HCT116 (cell line): Measurements from ENCODE around the gene NFIA. TPM values are rescaled to one million over a fixed set of nuclear protein-coding genes. Genes with fewer than 3 reads are reported as not detected.

ENCODE experiments used
- ATAC-seq: fragments of 200-7000 bp; cut with Tn5 transposase; 2 replicates; pipeline ENCODE4 v1.9.1; 2020; ENCODE audit warnings: mild to moderate bottlenecking, moderate library complexity
- BruUV-seq: library from RNA; stranded (reverse); fragments of 400-500 nt; replicated peaks from 2 replicates; lab custom pipeline; 2021; lab: Mats Ljungman, UMichigan
- CTCF ChIA-PET: fragments of 300-600 bp; sonication (Branson Sonifier 250); formaldehyde crosslinking; loops from one replicate; lab custom pipeline; 2021; ENCODE audit warnings: antibody characterized with exemption; lab: Charles Lee
- POLR2A ChIA-PET: fragments of 300-600, 350-600 bp; sonication (Branson Sonifier 250); formaldehyde crosslinking; loops from one replicate; lab custom pipeline; 2021; ENCODE audit warnings: antibody characterized with exemption; lab: Charles Lee
- RAD21 ChIA-PET, 2 experiments: fragments of 300-600 bp; sonication (Branson Sonifier 250); formaldehyde crosslinking; loops; one replicate each; lab custom pipeline; 2023; ENCODE audit warnings: low total read pairs in 2 of 2; ENCODE audit not compliant: uncharacterized antibody in 2 of 2, unreplicated experiment in 2 of 2, low non-redundant PET in 1 of 2; lab: Charles Lee
- DNase-seq: peaks from one replicate; pipeline ENCODE4 v3.0.0-alpha.2; 2010; ENCODE audit warnings: low read depth, low spot score
- H2AFZ ChIP-seq: fragments of 200-600 bp; shearing (Covaris generic), sonication (generic); 2 replicates; pipeline ENCODE4 v1.6.1; 2017; ENCODE audit warnings: low read depth, mixed run types, mixed read lengths, antibody characterized with exemption, low read length; ENCODE audit not compliant: poor library complexity, severe bottlenecking
- H3K27ac ChIP-seq: 2 replicates; pipeline ENCODE4 v1.5.1; 2012; ENCODE audit warnings: low read depth, low read length
- H3K27me3 ChIP-seq: fragments of 200-600 bp; sonication (generic); 2 replicates; pipeline ENCODE4 v1.6.1; 2016; ENCODE audit warnings: mixed run types, low read length, mixed read lengths; ENCODE audit not compliant: insufficient read depth
- H3K36me3 ChIP-seq, 2 experiments: fragments of 200-500 bp in 1 of 2; fragments of 200-600 bp in 1 of 2; sonication (Bioruptor generic) in 1 of 2; sonication (generic) in 1 of 2; 2 replicates each; pipeline versions ENCODE4 v1.5.1 to v1.6.1; 2014 to 2016; ENCODE audit warnings: low read length in 2 of 2, inconsistent platforms in 1 of 2, mixed read lengths in 1 of 2, mixed run types in 1 of 2; ENCODE audit not compliant: insufficient read depth in 2 of 2, control insufficient read depth in 1 of 2
- H3K4me1 ChIP-seq, 2 experiments: fragments of 200-600 bp in 1 of 2; sonication (generic) in 1 of 2; 2 replicates each; pipeline versions ENCODE4 v1.5.1 to v1.6.1; 2012 to 2017; ENCODE audit warnings: low read length in 2 of 2, inconsistent platforms in 1 of 2, mild to moderate bottlenecking in 1 of 2, mixed read lengths in 1 of 2, mixed run types in 1 of 2, moderate library complexity in 1 of 2; ENCODE audit not compliant: insufficient read depth in 2 of 2, control insufficient read depth in 1 of 2
- H3K4me2 ChIP-seq: fragments of 200-600 bp; sonication (generic); 2 replicates; pipeline ENCODE4 v1.6.1; 2017; ENCODE audit warnings: mixed run types, low read length, mixed read lengths
- H3K4me3 ChIP-seq, 2 experiments: fragments of 200-600 bp in 1 of 2; sonication (generic) in 1 of 2; replicated peaks in 1 of 2; 2 replicates each; pipeline ENCODE4 v1.5.1; 2011 to 2016; ENCODE audit warnings: low read length in 2 of 2, control low read depth in 1 of 2, low read depth in 1 of 2, mild to moderate bottlenecking in 1 of 2, mixed read lengths in 1 of 2, mixed run types in 1 of 2
- H3K79me2 ChIP-seq: fragments of 200-600 bp; sonication (generic); 2 replicates; pipeline ENCODE4 v1.6.1; 2017; ENCODE audit warnings: mild to moderate bottlenecking, mixed run types, low read length, moderate library complexity, mixed read lengths; ENCODE audit not compliant: insufficient read depth
- H3K9ac ChIP-seq: fragments of 200-600 bp; sonication (generic); 2 replicates; pipeline ENCODE4 v1.6.1; 2016; ENCODE audit warnings: low read length, mixed read lengths
- H3K9me2 ChIP-seq: fragments of 200-600 bp; sonication (generic), shearing (Covaris generic); 2 replicates; pipeline ENCODE4 v1.6.1; 2017; ENCODE audit warnings: mixed run types, mild to moderate bottlenecking, moderate library complexity; ENCODE audit not compliant: insufficient read depth
- H3K9me3 ChIP-seq, 2 experiments: fragments of 200-500 bp in 1 of 2; fragments of 200-600 bp in 1 of 2; sonication (Bioruptor generic) in 1 of 2; sonication (generic) in 1 of 2; 2 replicates each; pipeline ENCODE4 v1.6.1; 2014 to 2017; ENCODE audit warnings: low read length in 2 of 2, mixed read lengths in 2 of 2, inconsistent platforms in 1 of 2, low read depth in 1 of 2, mild to moderate bottlenecking in 1 of 2, mixed run types in 1 of 2, moderate library complexity in 1 of 2; ENCODE audit not compliant: control insufficient read depth in 1 of 2, insufficient read depth in 1 of 2
- H4K20me1 ChIP-seq: fragments of 200-600 bp; sonication (generic), shearing (Covaris generic); 2 replicates; pipeline ENCODE4 v1.6.1; 2017; ENCODE audit warnings: mixed run types, mild to moderate bottlenecking, moderate library complexity; ENCODE audit not compliant: insufficient read depth
- CBX3 ChIP-seq: IDR thresholded peaks from 2 replicates; pipeline ENCODE4 v1.6.1; 2012; ENCODE audit warnings: low read depth
- CEBPB ChIP-seq: IDR thresholded peaks from 2 replicates; pipeline ENCODE4 v1.6.1; 2012; ENCODE audit warnings: low read depth
- EZH2 ChIP-seq: fragments of 200-600 bp; sonication (generic); IDR thresholded peaks from 2 replicates; pipeline ENCODE4 v1.6.1; 2017; ENCODE audit warnings: antibody characterized with exemption, mixed run types
- EZH2phosphoT487 ChIP-seq: fragments of 200-600 bp; IDR thresholded peaks from 2 replicates; pipeline ENCODE4 v1.6.1; 2018; ENCODE audit warnings: antibody characterized with exemption, borderline replicate concordance
- FOSL1 ChIP-seq: IDR thresholded peaks from 2 replicates; pipeline ENCODE4 v1.6.1; 2012; ENCODE audit warnings: low read depth
- POLR2A ChIP-seq: IDR thresholded peaks from 2 replicates; pipeline ENCODE4 v1.7.0; 2011; ENCODE audit warnings: borderline replicate concordance; ENCODE audit not compliant: insufficient read depth, insufficient read length; ENCODE audit errors: extremely low read depth
- RAD21 ChIP-seq: IDR thresholded peaks from 2 replicates; pipeline ENCODE4 v1.6.1; 2012; ENCODE audit warnings: low read depth, mild to moderate bottlenecking
- SIN3A ChIP-seq: IDR thresholded peaks from 2 replicates; pipeline ENCODE4 v1.6.1; 2012; ENCODE audit warnings: low read depth
- SRF ChIP-seq: IDR thresholded peaks from 2 replicates; pipeline ENCODE4 v1.6.1; 2012; ENCODE audit warnings: low read depth
- TCF7L2 ChIP-seq: IDR thresholded peaks from 2 replicates; pipeline ENCODE4 v1.7.0; 2011; ENCODE audit warnings: borderline replicate concordance, inconsistent platforms; ENCODE audit not compliant: insufficient read depth, insufficient read length; ENCODE audit errors: extremely low read depth
- YY1 ChIP-seq: IDR thresholded peaks from 2 replicates; pipeline ENCODE4 v1.6.1; 2011; ENCODE audit warnings: low read length, low read depth, moderate library complexity, mild to moderate bottlenecking; ENCODE audit not compliant: insufficient replicate concordance; ENCODE audit errors: extremely low read depth
- ZFX ChIP-seq: fragments of 450-650 bp; IDR thresholded peaks from 2 replicates; pipeline ENCODE4 v1.6.1; 2017
- intact Hi-C: fragments of 100-400 bp; cut with micrococcal nuclease; formaldehyde crosslinking; loops from 2 replicates; pipeline ENCODE4 v1.10.0; 2022
- total RNA-seq: library from RNA; stranded (reverse); gene quantifications from one replicate; pipeline ENCODE4 v1.2.1, GENCODE V29; 2021; ENCODE audit not compliant: unreplicated experiment
- TF ChIP-seq, protein P1 (sequence below): IDR thresholded peaks from 2 replicates; pipeline ENCODE4 v1.6.1; 2012; ENCODE audit warnings: low read depth
- TF ChIP-seq, protein P2 (sequence below): IDR thresholded peaks from 2 replicates; pipeline ENCODE4 v1.6.1; 2011; ENCODE audit warnings: mild to moderate bottlenecking, low read length, moderate library complexity; ENCODE audit not compliant: insufficient replicate concordance; ENCODE audit errors: extremely low read depth
- TF ChIP-seq, protein P3 (sequence below): IDR thresholded peaks from 2 replicates; pipeline ENCODE4 v1.6.1; 2012

NFIA gene
- total RNA-seq, 1 experiment from 2014 or later, result 17.2 TPM

DNA sequence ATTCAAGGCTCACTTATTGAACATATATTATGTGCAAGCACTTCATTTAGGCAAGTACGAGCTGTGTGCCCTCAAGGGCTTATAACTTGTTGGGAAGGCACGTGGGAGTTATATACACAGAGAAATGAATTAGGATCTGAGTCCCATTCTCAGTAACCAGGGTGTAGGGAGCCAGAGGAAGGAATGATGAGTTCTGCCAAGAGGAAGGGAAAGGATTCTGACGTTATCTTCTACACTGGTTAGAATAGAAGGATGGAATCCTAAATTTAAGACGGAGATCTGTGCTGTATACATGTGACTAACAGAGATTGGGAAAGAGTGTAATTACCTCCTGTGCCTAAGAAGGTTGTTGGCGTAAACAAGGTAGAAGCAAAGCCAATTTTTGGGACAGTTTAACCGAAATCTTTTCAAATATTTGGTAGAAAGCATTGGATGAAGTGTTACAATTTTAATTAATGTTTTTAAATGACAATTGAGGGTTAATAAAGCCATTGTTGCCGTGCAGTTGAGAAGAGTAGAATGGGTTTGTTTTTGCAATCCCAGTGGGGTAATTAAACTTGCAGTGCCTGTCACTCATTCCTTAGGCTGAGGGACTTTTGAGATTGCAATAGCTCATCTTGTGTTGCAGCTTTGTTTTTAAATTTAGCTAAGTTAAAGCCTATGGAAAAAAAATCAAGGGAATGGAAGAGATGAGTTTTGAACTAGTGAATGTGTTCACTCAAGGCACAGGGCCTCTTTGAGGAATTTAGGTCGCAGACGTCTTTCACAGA is 177.2 kb downstream of the NFIA start (continued):
- TF ChIP-seq, protein P1, sequence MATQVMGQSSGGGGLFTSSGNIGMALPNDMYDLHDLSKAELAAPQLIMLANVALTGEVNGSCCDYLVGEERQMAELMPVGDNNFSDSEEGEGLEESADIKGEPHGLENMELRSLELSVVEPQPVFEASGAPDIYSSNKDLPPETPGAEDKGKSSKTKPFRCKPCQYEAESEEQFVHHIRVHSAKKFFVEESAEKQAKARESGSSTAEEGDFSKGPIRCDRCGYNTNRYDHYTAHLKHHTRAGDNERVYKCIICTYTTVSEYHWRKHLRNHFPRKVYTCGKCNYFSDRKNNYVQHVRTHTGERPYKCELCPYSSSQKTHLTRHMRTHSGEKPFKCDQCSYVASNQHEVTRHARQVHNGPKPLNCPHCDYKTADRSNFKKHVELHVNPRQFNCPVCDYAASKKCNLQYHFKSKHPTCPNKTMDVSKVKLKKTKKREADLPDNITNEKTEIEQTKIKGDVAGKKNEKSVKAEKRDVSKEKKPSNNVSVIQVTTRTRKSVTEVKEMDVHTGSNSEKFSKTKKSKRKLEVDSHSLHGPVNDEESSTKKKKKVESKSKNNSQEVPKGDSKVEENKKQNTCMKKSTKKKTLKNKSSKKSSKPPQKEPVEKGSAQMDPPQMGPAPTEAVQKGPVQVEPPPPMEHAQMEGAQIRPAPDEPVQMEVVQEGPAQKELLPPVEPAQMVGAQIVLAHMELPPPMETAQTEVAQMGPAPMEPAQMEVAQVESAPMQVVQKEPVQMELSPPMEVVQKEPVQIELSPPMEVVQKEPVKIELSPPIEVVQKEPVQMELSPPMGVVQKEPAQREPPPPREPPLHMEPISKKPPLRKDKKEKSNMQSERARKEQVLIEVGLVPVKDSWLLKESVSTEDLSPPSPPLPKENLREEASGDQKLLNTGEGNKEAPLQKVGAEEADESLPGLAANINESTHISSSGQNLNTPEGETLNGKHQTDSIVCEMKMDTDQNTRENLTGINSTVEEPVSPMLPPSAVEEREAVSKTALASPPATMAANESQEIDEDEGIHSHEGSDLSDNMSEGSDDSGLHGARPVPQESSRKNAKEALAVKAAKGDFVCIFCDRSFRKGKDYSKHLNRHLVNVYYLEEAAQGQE, result no peak
- no peak for TF ChIP-seq CBX3
- no peak for TF ChIP-seq RAD21
- no peak for TF ChIP-seq SRF
- TF ChIP-seq SIN3A, result no peak

DNA sequence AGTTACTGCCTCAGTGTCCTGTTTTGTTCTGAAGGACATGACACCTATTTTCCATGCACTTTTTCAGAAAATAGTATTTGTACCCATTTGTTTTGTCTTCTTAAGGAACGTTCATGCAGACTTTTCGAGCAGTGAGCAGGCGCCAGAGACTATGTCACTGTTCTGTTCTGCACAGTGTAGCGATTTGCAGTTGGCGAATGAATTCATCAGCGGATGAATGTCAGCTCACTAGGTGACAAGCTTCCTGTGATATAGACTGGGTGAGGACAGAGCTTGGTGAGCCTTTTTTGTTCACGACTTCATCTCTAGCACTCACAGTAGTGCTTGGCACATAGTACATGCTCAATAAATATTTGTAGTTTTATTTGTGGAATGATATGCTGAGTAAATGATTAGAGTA is 177.8 kb downstream of the NFIA start:
- Histone ChIP-seq H3K9ac (no peak overlapping the region), H2AFZ (no peak overlapping the region), H3K9me2 (no peaks in the 10 kb centered on the region), H3K4me2 (no peak overlapping the region), H3K36me3 (no peaks in the 10 kb centered on the region), H3K27ac (no peak overlapping the region), H3K27me3 (no peaks in the 10 kb centered on the region), H3K79me2 (no peaks in the 10 kb centered on the region), H3K4me1 (no peaks in the 10 kb centered on the region), H3K9me3 (no peaks in the 10 kb centered on the region), H4K20me1 (no peaks in the 10 kb centered on the region), H3K4me3 (no peak overlapping the region)
- POLR2A ChIA-PET, result no interaction called here
- RAD21 ChIA-PET, result no interaction called here
- no TSS peak for BruUV-seq
- CTCF ChIA-PET, result no interaction called here
- no peak for DNase-seq
- intact Hi-C loops, result no loop called here
- no peak for ATAC-seq
- no peak for TF ChIP-seq FOSL1
- TF ChIP-seq, protein P2, sequence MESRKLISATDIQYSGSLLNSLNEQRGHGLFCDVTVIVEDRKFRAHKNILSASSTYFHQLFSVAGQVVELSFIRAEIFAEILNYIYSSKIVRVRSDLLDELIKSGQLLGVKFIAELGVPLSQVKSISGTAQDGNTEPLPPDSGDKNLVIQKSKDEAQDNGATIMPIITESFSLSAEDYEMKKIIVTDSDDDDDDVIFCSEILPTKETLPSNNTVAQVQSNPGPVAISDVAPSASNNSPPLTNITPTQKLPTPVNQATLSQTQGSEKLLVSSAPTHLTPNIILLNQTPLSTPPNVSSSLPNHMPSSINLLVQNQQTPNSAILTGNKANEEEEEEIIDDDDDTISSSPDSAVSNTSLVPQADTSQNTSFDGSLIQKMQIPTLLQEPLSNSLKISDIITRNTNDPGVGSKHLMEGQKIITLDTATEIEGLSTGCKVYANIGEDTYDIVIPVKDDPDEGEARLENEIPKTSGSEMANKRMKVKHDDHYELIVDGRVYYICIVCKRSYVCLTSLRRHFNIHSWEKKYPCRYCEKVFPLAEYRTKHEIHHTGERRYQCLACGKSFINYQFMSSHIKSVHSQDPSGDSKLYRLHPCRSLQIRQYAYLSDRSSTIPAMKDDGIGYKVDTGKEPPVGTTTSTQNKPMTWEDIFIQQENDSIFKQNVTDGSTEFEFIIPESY, result no peak
- TF ChIP-seq SRF, result no peak
- no peak for TF ChIP-seq ZFX
- TF ChIP-seq, protein P1, result no peak
- no peak for TF ChIP-seq EZH2
- no peak for TF ChIP-seq POLR2A
- TF ChIP-seq CEBPB, result no peak
- TF ChIP-seq TCF7L2, result no peak
- no peak for TF ChIP-seq CBX3
- no peak for TF ChIP-seq EZH2phosphoT487
- no peak for TF ChIP-seq YY1
- TF ChIP-seq, protein P3, sequence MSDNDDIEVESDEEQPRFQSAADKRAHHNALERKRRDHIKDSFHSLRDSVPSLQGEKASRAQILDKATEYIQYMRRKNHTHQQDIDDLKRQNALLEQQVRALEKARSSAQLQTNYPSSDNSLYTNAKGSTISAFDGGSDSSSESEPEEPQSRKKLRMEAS, result no peak
- TF ChIP-seq RAD21, result no peak
